Subcutaneous adipose tissue (tissue), 4 donors: ENCODE data around the gene DOK5. TPM values are rescaled to one million over a fixed set of nuclear protein-coding genes. Genes with fewer than 3 reads are reported as not detected.

Source experiments
- total RNA-seq, 4 donors: library from RNA; depleted of rRNA; stranded (reverse); fragments of >200 nt; gene quantifications; one replicate each; pipeline ENCODE4 v1.1.0, GENCODE V29; 2016
- TF ChIP-seq, protein P1 (sequence below): fragments of 450-650 bp; IDR thresholded peaks from one replicate; pipeline ENCODE4 v1.5.1; 2016; ENCODE audit warnings: low read depth, mild to moderate bottlenecking, control low read depth, antibody characterized with exemption, moderate library complexity

Gene DOK5
- total RNA-seq, 4 donors from 2014 or later: 0.82 to 2.6 (median 1.7) TPM

- TF ChIP-seq, protein P1, sequence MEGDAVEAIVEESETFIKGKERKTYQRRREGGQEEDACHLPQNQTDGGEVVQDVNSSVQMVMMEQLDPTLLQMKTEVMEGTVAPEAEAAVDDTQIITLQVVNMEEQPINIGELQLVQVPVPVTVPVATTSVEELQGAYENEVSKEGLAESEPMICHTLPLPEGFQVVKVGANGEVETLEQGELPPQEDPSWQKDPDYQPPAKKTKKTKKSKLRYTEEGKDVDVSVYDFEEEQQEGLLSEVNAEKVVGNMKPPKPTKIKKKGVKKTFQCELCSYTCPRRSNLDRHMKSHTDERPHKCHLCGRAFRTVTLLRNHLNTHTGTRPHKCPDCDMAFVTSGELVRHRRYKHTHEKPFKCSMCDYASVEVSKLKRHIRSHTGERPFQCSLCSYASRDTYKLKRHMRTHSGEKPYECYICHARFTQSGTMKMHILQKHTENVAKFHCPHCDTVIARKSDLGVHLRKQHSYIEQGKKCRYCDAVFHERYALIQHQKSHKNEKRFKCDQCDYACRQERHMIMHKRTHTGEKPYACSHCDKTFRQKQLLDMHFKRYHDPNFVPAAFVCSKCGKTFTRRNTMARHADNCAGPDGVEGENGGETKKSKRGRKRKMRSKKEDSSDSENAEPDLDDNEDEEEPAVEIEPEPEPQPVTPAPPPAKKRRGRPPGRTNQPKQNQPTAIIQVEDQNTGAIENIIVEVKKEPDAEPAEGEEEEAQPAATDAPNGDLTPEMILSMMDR: no peak
Observed at GRCh38 chr20:54576518-54576917, 101.1 kb downstream of the DOK5 start.

DNA sequence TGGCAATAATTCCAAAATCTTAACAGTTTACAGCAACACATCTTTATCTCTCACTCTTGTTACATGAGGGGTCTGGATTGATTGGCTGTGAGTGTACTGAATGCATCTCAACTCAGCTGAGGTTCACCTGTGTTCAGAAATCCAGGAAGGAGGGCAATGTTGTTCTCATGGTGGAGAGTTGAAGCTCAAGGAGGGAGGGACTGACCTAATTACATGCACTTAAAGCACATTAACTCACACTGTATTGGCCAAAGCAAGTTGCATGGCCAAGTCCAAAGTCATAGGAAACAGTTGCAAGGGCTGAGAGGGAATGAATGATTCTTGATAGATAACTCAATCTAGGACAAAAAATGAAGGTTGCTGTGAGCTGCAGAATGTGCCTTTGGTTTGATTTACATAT lies 102.2 kb downstream of the DOK5 start:
- TF ChIP-seq, protein P1: no peak

DNA sequence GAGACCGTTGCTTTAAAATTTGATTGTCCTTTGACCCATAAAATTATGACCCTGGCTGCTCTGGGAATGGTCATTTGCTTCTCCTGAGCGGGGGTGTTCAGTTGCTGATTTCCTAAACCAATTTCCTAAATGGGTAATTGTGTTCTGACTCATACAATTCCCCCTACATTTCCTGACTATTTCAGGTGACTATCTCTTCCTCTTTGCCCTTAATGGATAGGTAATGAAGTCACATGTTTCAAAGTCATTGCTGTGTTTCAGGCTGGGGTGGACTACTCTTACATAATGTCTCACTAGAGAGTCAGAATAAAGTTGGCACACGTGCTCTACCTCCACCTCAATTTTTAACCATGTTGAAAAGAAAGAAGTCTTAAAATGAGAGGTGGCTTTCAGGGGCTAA lies 109.8 kb downstream of the DOK5 start:
- TF ChIP-seq, protein P1: no peak

GRCh38 chr20:54587408-54587807 lies 112.0 kb downstream of the DOK5 start:
- TF ChIP-seq, protein P1: no peak

DNA sequence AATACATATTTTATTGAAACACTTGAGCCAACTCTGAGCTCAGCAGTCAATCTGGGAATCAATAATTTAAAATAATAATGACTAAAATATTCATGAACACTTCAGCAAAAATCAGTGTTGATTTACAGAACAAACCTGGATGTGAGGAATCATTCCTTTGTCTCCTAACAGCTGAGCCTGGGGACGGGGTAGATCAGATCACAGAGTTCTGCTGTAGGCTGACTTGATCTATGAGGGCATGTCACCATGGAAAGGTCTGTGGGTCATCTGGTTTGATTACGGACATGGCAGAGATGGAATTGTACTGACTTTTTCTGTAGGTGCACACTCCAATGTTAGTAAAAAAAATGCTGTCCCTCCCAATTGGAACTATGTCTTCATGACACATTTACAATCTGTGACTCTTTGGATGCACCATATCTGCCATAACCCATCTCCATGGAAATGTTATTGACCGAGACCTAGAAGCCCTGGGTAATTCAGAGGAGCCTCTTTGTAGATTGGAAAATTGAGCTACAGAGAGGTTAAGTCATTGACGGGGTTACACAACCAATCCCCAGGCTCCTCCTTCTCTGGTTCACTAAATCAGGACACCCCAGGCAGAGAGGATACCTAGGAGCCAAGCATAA lies 114.1 kb downstream of the DOK5 start:
- TF ChIP-seq, protein P1: no peak

GRCh38 chr20:54590856-54591255 lies 115.5 kb downstream of the DOK5 start:
- TF ChIP-seq, protein P1: no peak

- TF ChIP-seq, protein P1: no peak
Observed at GRCh38 chr20:54596651-54597050, 121.3 kb downstream of the DOK5 start.
